ENCODE data around the gene VPS13D. TPM values are rescaled to one million over a fixed set of nuclear protein-coding genes. Genes with fewer than 3 reads are reported as not detected.

VPS13D gene
- total and polyA plus RNA-seq, 11 donors, result 32.1 to 301 (median 90.7) TPM

DNA sequence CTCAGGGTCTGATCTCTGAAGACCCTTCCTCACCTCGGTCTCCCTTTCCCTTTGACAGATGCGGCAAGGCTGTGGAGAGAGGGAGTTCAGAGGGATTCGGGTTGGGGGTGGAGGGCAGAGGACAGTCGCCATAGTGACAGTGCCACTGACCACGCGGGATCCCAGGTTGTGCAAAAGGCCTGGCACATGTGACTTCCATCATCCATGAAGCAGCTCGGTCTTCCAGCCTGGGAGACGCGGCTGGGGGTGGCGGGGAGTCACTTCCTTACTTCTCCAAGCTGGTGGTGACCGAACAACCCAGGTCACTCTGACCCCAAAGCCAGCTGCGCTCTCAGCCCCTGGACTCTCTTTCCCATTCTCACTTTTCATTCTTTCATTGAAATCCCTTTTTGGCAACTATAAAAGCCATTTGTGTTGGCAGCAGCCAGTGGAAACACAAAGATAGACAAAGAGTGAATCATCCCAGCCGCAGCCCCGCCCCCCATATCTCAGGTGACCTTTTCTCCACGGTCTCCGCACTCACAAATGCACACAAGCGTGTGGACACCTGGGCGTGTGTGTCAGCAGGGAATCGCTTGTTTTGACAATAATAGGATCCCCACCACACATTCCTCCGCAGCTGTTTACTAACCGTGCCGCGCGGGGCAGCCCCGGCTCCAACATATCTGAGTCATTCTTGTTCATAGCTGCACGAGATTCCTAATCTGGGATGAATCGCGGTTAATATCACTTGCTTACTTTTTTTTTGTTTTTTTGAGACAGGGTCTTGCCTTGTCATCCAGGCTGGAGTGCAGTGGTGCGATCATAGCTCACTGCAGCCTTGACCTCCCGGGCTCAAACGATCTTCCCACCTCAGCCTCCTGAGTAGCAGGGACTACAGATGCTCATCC lies 319.9 kb downstream of the VPS13D start:
- 62 to 82% (median 73%) methylated on average over 31 of the region's 31 CpGs for WGBS, 4 donors
- ATAC-seq (peak; percentile 4 to 41 (median 32)), DNase-seq (peak; percentile 54 to 85 (median 69))
- H3K9me3 ChIP-seq, result no peaks in the 10 kb centered on the region
- no peaks in the 10 kb centered on the region for H3K36me3 ChIP-seq
- H3K4me3 ChIP-seq, result no peak overlapping the region
- TF ChIP-seq CTCF (IDR thresholded peaks at IDR 0.05) (no peak), POLR2A (IDR thresholded peaks at IDR 0.05) (no peak)
- H3K4me1 ChIP-seq, result peaks cover 13 to 67% (median 37%) of the 10 kb centered on the region in 12 donors
- peak overlapping the region in 11 of 12 donors; percentile 45 to 91 (median 73) for H3K27ac ChIP-seq
- intact Hi-C loops (cut with DNase I), result loop anchor here in 6 of 10 donors (5.0 to 10.0 kb wide), 4 partner anchors 37 to 68 kb away; partner anchors contain the start of gene DHRS3 (in 4 of the 6)
- H3K27me3 ChIP-seq, result no peaks in the 10 kb centered on the region

- Histone ChIP-seq H3K9me3 (no peaks in the 10 kb centered on the region), H3K27me3 (no peaks in the 10 kb centered on the region), H3K4me1 (peaks cover 14 to 72% (median 41%) of the 10 kb centered on the region in 12 donors), H3K27ac (peak overlapping the region in 3 of 12 donors; percentile 87 to 89 (median 88)), H3K4me3 (no peak overlapping the region), H3K36me3 (no peaks in the 10 kb centered on the region)
- TF ChIP-seq POLR2A (IDR thresholded peaks at IDR 0.05) (no peak), CTCF (IDR thresholded peaks at IDR 0.05) (no peak)
- DNase-seq, result no peak
- ATAC-seq, result no peak
- intact Hi-C loops (cut with DNase I), result loop anchor here in 6 of 10 donors (5.0 to 10.0 kb wide), 4 partner anchors 39 to 66 kb away; partner anchors contain the start of gene DHRS3 (in 4 of the 6)
Observed at GRCh38 chr1:12551584-12551983, 321.8 kb downstream of the VPS13D start.

DNA sequence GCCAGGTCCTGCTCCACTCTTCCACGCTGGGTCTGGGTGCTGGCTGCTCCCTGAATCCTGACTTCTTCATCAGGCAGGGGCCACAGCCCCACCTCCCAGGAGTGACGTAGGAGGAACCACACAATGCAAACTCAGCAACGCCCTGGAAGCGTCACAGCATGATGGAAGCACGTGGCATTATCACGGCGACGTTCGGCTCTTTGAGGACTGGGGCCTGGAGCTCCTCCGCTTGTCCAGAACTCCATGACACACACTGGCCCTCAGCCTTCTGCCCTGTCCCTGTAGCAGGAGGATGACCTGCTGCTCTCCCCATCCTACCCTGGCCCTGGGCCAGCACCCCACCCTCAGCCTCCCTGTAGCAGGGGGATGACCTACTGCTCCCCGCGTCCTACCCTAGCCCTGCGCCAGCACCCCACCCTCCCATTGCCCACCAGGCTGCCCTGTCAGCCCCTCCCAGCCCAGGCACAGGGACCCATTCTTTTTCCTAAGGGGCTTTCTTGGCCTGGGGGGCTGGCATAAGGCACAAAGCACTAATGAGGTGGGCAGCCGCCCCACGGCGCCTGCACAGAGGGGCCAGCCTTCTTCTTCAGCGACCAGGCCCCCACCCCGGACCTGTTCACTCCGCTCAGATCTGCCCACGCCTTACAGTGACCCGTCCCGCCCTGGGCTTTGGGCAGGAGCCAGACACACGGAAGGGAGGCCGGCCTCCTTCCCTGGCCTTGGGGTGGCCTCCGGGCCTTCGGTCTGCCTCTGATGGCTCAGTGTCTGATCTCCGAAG lies 322.5 kb downstream of the VPS13D start:
- Histone ChIP-seq H3K9me3 (no peaks in the 10 kb centered on the region), H3K27me3 (no peaks in the 10 kb centered on the region), H3K36me3 (no peaks in the 10 kb centered on the region), H3K4me1 (peaks cover 13 to 73% (median 39%) of the 10 kb centered on the region in 12 donors), H3K27ac (peak overlapping the region in 10 of 12 donors; percentile 69 to 95 (median 85)), H3K4me3 (no peak overlapping the region)
- ATAC-seq, result no peak
- intact Hi-C loops (cut with DNase I), result loop anchor here in 6 of 10 donors (5.0 to 10.0 kb wide), 4 partner anchors 40 to 65 kb away; partner anchors contain the start of gene DHRS3 (in 4 of the 6)
- WGBS, 4 donors, result 71 to 91% (median 86%) methylated on average over 26 to 27 of the region's 27 CpGs
- TF ChIP-seq CTCF (IDR thresholded peaks at IDR 0.05), result no peak
- TF ChIP-seq POLR2A (IDR thresholded peaks at IDR 0.05), result no peak
- peak in 1 of 5 donors; percentile 44 for DNase-seq
